Measurements from ENCODE around the gene PGBD5. TPM values are rescaled to one million over a fixed set of nuclear protein-coding genes. Genes with fewer than 3 reads are reported as not detected.

The PGBD5 gene
- total and polyA plus RNA-seq, 2 experiments from 2014 or later: 0.82 to 2.4 TPM

DNA sequence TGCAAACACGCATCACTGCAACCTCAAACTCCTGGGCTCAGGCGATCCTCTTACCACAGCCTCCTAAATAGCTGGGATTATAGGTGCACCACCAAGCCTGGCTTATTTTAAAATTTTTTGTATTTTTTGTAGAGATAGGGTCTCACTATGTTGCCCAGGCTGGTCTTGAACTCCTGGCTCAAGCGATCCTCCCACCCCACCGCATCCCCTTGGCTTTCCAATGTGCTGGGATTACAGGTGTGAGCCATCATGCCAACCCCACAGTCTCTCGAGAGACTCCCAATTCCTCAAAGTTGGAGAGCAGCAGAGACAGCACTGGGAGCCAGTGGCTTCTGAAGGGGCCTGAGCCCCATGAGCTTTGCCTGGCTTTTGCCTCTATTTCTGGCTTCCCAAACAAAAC is 42.7 kb downstream of the PGBD5 start:
- no peaks in the 10 kb centered on the region for H3K4me1 ChIP-seq (ENCODE audit: insufficient read depth)
- peaks cover 6% of the 10 kb centered on the region for H3K9me3 ChIP-seq (ENCODE audit: low read depth)
- H4K20me1 ChIP-seq (ENCODE audit: insufficient read depth, poor library complexity, severe bottlenecking): no peaks in the 10 kb centered on the region
- H3K27ac ChIP-seq: no peak overlapping the region
- no peak overlapping the region for H3K4me3 ChIP-seq
- H3K36me3 ChIP-seq (replicated peaks; ENCODE audit: insufficient read depth, low read depth): no peaks in the 10 kb centered on the region
- no peak overlapping the region for H2AFZ ChIP-seq
- no peaks in the 10 kb centered on the region for H3K27me3 ChIP-seq
- 84% methylated on average over 5 of the region's 5 CpGs for WGBS (ENCODE audit: low lambda C conversion rate, missing lambda C conversion rate)
- no peak for DNase-seq (ENCODE audit: low spot score)
- no peak overlapping the region for H3K4me2 ChIP-seq
- H3K79me2 ChIP-seq: no peaks in the 10 kb centered on the region
- TF ChIP-seq EZH2 (IDR thresholded peaks at IDR 0.05; ENCODE audit: borderline replicate concordance): no peak
- no peak for TF ChIP-seq EZH2phosphoT487 (IDR thresholded peaks at IDR 0.05; ENCODE audit: low read depth, severe bottlenecking, unreplicated experiment)
- TF ChIP-seq, protein P1, sequence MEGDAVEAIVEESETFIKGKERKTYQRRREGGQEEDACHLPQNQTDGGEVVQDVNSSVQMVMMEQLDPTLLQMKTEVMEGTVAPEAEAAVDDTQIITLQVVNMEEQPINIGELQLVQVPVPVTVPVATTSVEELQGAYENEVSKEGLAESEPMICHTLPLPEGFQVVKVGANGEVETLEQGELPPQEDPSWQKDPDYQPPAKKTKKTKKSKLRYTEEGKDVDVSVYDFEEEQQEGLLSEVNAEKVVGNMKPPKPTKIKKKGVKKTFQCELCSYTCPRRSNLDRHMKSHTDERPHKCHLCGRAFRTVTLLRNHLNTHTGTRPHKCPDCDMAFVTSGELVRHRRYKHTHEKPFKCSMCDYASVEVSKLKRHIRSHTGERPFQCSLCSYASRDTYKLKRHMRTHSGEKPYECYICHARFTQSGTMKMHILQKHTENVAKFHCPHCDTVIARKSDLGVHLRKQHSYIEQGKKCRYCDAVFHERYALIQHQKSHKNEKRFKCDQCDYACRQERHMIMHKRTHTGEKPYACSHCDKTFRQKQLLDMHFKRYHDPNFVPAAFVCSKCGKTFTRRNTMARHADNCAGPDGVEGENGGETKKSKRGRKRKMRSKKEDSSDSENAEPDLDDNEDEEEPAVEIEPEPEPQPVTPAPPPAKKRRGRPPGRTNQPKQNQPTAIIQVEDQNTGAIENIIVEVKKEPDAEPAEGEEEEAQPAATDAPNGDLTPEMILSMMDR (IDR thresholded peaks at IDR 0.05; ENCODE audit: poor library complexity): no peak
- no peaks in the 10 kb centered on the region for H3K9me2 ChIP-seq (replicated peaks; ENCODE audit: insufficient read depth)

GRCh38 chr1:230382001-230382491 is 44.1 kb downstream of the PGBD5 start:
- H3K36me3 ChIP-seq (replicated peaks; ENCODE audit: insufficient read depth, low read depth): no peaks in the 10 kb centered on the region
- H3K27me3 ChIP-seq: no peaks in the 10 kb centered on the region
- 34% methylated on average over 7 of the region's 7 CpGs for WGBS (ENCODE audit: low lambda C conversion rate, missing lambda C conversion rate)
- no peak overlapping the region for H3K4me2 ChIP-seq
- H4K20me1 ChIP-seq (ENCODE audit: insufficient read depth, poor library complexity, severe bottlenecking): no peaks in the 10 kb centered on the region
- H3K79me2 ChIP-seq: no peaks in the 10 kb centered on the region
- H2AFZ ChIP-seq: no peak overlapping the region
- TF ChIP-seq, protein P1 (IDR thresholded peaks at IDR 0.05; ENCODE audit: poor library complexity): no peak
- TF ChIP-seq EZH2 (IDR thresholded peaks at IDR 0.05; ENCODE audit: borderline replicate concordance): no peak
- TF ChIP-seq EZH2phosphoT487 (IDR thresholded peaks at IDR 0.05; ENCODE audit: low read depth, severe bottlenecking, unreplicated experiment): no peak
- H3K4me3 ChIP-seq: no peak overlapping the region
- no peaks in the 10 kb centered on the region for H3K4me1 ChIP-seq (ENCODE audit: insufficient read depth)
- peak; percentile 45 for DNase-seq (ENCODE audit: low spot score)
- H3K9me2 ChIP-seq (replicated peaks; ENCODE audit: insufficient read depth): no peaks in the 10 kb centered on the region
- peak overlapping the region; percentile 39 for H3K27ac ChIP-seq
- peaks cover 6% of the 10 kb centered on the region for H3K9me3 ChIP-seq (ENCODE audit: low read depth)

GRCh38 chr1:230381585-230381984 is 44.5 kb downstream of the PGBD5 start:
- Histone ChIP-seq H3K4me2 (no peak overlapping the region), H4K20me1 (ENCODE audit: insufficient read depth, poor library complexity, severe bottlenecking) (no peaks in the 10 kb centered on the region), H3K79me2 (no peaks in the 10 kb centered on the region), H3K36me3 (replicated peaks; ENCODE audit: insufficient read depth, low read depth) (no peaks in the 10 kb centered on the region), H3K4me1 (ENCODE audit: insufficient read depth) (no peaks in the 10 kb centered on the region), H3K27me3 (no peaks in the 10 kb centered on the region), H2AFZ (no peak overlapping the region), H3K27ac (peak overlapping the region; percentile 21), H3K9me3 (ENCODE audit: low read depth) (peaks cover 6% of the 10 kb centered on the region), H3K9me2 (replicated peaks; ENCODE audit: insufficient read depth) (no peaks in the 10 kb centered on the region), H3K4me3 (no peak overlapping the region)
- TF ChIP-seq EZH2phosphoT487 (IDR thresholded peaks at IDR 0.05; ENCODE audit: low read depth, severe bottlenecking, unreplicated experiment) (no peak), EZH2 (IDR thresholded peaks at IDR 0.05; ENCODE audit: borderline replicate concordance) (no peak)
- TF ChIP-seq, protein P1 (IDR thresholded peaks at IDR 0.05; ENCODE audit: poor library complexity): no peak
- WGBS (ENCODE audit: low lambda C conversion rate, missing lambda C conversion rate): 78% methylated on average over 6 of the region's 6 CpGs
- no peak for DNase-seq (ENCODE audit: low spot score)
